NB4 (cell line): ENCODE measurements around the gene SDR42E1.

Experiments used
- DNase-seq: peaks from one replicate; pipeline ENCODE4 v3.0.0; 2010; ENCODE audit warnings: low read depth
- H3K4me3 ChIP-seq: one replicate; pipeline ENCODE4 v1.5.1; 2011; ENCODE audit warnings: mild to moderate bottlenecking, low read depth, low read length, moderate library complexity
- CTCF ChIP-seq: IDR thresholded peaks from one replicate; pipeline ENCODE4 v1.5.1; 2012; ENCODE audit warnings: low read depth, low read length
- MAX ChIP-seq: IDR thresholded peaks from 2 replicates; pipeline ENCODE4 v1.6.1; 2011; ENCODE audit warnings: low read depth, low read length
- MYC ChIP-seq: IDR thresholded peaks from 2 replicates; pipeline ENCODE4 v1.6.1; 2011; ENCODE audit warnings: low read depth, low read length
- POLR2A ChIP-seq: IDR thresholded peaks from 2 replicates; pipeline ENCODE4 v1.6.1; 2011; ENCODE audit warnings: mild to moderate bottlenecking; ENCODE audit not compliant: insufficient read length; ENCODE audit errors: extremely low read depth

Gene SDR42E1

GRCh38 chr16:82005027-82005830 is 6.0 kb downstream of the SDR42E1 start:
- H3K4me3 ChIP-seq, result no peak overlapping the region
- TF ChIP-seq MAX, result no peak
- TF ChIP-seq POLR2A, result no peak
- TF ChIP-seq MYC, result no peak
- TF ChIP-seq CTCF, result no peak
- no peak for DNase-seq

- TF ChIP-seq MAX, result no peak
- no peak for TF ChIP-seq CTCF
- TF ChIP-seq POLR2A, result no peak
- no peak for TF ChIP-seq MYC
- H3K4me3 ChIP-seq, result no peak overlapping the region
- no peak for DNase-seq
Observed at GRCh38 chr16:82004601-82005000, 6.7 kb downstream of the SDR42E1 start.

GRCh38 chr16:82002831-82003230 is 8.4 kb downstream of the SDR42E1 start:
- TF ChIP-seq CTCF (no peak), MAX (no peak), MYC (no peak), POLR2A (no peak)
- H3K4me3 ChIP-seq, result no peak overlapping the region
- DNase-seq, result no peak

- DNase-seq, result no peak
- TF ChIP-seq MAX, result no peak
- no peak for TF ChIP-seq MYC
- H3K4me3 ChIP-seq, result no peak overlapping the region
Observed at GRCh38 chr16:81997738-81998137, 13.5 kb downstream of the SDR42E1 start.

- no peak overlapping the region for H3K4me3 ChIP-seq
- DNase-seq, result peak; percentile 44
- no peak for TF ChIP-seq MAX
- TF ChIP-seq CTCF, result peak; percentile 24
Observed at GRCh38 chr16:81996664-81997509, 14.4 kb downstream of the SDR42E1 start.

- no peak overlapping the region for H3K4me3 ChIP-seq
- no peak for DNase-seq
- no peak for TF ChIP-seq MYC
- TF ChIP-seq POLR2A, result no peak
- no peak for TF ChIP-seq CTCF
- TF ChIP-seq MAX, result no peak
Observed at GRCh38 chr16:81995651-81996050, 15.6 kb downstream of the SDR42E1 start.
